ENCODE data around the gene FOXP1. TPM values are rescaled to one million over a fixed set of nuclear protein-coding genes. Genes with fewer than 3 reads are reported as not detected.

Gene FOXP1
- total RNA-seq, 1 donor from 2014 or later = 107 TPM

DNA sequence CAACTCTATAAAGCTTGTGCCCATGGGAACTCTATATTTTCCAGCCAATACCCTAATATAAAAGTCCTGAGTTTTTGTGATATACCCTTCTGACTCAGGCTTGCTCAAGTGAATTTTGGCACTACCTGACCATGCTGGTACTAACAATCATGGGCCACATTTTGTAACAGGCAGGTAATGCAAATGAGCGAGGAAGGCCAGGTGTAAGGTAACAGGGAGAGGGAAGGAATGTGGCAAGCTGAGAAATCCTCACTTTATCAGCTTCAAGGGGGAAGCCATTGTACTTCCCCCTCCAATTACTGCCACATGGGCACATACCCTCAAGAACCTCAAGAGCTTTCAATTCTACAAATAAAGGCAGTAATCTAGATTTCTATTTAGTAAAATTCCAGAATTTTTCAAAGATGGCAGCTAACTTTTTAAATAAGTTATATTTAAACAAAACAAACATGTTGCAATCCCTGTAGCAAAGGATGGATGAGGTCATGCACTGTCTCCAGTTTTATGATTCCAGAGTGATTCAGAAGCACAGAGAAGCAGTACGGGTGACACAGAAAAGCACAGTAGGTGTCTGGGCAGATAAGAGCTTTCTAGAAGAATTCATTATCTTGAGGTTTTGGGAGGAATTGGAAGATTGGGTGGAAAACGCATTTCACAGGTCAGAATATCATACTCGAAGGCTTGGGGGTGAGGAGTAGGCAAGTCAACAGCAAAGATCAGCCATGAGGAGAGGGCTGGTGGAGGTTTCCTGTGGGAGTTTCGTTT, 87.6 kb downstream of the FOXP1 start:
- peak overlapping the region; percentile 79 for H3K4me2 ChIP-seq (ENCODE audit: low read length)
- peak overlapping the region; percentile 9 for H3K4me3 ChIP-seq (ENCODE audit: insufficient read depth, low read depth, low read length)
- Mint-ChIP-seq H3K9me3 (ENCODE audit: unreplicated experiment) (peaks cover 6% of the 10 kb centered on the region), H3K4me3 (ENCODE audit: unreplicated experiment) (peak overlapping the region; percentile 21), H3K27ac (ENCODE audit: unreplicated experiment) (peak overlapping the region; percentile 98), H3K4me1 (ENCODE audit: low read depth, unreplicated experiment) (peaks cover 44% of the 10 kb centered on the region), H3K36me3 (ENCODE audit: low read depth, unreplicated experiment) (peaks cover 27% of the 10 kb centered on the region), H3K27me3 (ENCODE audit: low read depth, unreplicated experiment) (no peaks in the 10 kb centered on the region)
- peaks cover 75% of the 10 kb centered on the region for H3K79me2 ChIP-seq (ENCODE audit: insufficient read depth, low read length)
- H3K36me3 ChIP-seq (ENCODE audit: insufficient read depth, low read length) = peaks cover 18% of the 10 kb centered on the region
- FAIRE-seq = peak; percentile 55
- H3K27ac ChIP-seq (ENCODE audit: low read depth, low read length) = peak overlapping the region; percentile 96
- peaks cover 36% of the 10 kb centered on the region for H3K4me1 ChIP-seq (ENCODE audit: insufficient read depth, low read length)
- no peaks in the 10 kb centered on the region for H4K20me1 ChIP-seq (ENCODE audit: insufficient read depth, low read length)
- TF ChIP-seq, protein P1, sequence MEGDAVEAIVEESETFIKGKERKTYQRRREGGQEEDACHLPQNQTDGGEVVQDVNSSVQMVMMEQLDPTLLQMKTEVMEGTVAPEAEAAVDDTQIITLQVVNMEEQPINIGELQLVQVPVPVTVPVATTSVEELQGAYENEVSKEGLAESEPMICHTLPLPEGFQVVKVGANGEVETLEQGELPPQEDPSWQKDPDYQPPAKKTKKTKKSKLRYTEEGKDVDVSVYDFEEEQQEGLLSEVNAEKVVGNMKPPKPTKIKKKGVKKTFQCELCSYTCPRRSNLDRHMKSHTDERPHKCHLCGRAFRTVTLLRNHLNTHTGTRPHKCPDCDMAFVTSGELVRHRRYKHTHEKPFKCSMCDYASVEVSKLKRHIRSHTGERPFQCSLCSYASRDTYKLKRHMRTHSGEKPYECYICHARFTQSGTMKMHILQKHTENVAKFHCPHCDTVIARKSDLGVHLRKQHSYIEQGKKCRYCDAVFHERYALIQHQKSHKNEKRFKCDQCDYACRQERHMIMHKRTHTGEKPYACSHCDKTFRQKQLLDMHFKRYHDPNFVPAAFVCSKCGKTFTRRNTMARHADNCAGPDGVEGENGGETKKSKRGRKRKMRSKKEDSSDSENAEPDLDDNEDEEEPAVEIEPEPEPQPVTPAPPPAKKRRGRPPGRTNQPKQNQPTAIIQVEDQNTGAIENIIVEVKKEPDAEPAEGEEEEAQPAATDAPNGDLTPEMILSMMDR (IDR thresholded peaks at IDR 0.05; ENCODE audit: insufficient read depth, low read depth, low read length) = no peak
- no peak for TF ChIP-seq EZH2 (IDR thresholded peaks at IDR 0.05; ENCODE audit: insufficient read depth, low read length)
- no peak overlapping the region for H2AFZ ChIP-seq (ENCODE audit: low read depth, low read length)
- peak; percentile 93 for DNase-seq (ENCODE audit: low read depth)
- H3K9me3 ChIP-seq (ENCODE audit: insufficient read depth, low read depth, low read length) = peaks cover 3% of the 10 kb centered on the region
- no peaks in the 10 kb centered on the region for H3K27me3 ChIP-seq (ENCODE audit: insufficient read depth, low read length)
- peak overlapping the region; percentile 84 for H3K9ac ChIP-seq (ENCODE audit: low read length)

DNA sequence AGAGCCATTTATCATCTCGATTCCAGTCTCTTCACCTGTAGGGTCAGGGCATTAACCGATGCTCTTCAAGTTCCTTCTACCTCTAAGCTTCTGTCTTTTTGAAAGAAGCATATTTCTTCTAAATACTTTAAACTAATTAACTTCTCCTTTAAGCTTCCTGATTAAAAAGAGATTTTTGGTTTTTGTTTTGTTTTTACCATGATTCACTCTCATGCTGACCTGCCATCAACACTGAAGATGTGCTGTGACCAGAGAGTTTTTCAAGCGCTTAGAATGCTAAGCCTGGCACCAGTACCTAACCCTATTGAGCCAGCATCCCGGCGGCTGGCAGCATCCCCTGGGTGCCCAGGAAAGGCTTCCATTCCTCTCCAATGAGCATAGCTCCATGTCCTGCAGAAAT, 89.3 kb downstream of the FOXP1 start:
- H3K27ac ChIP-seq (ENCODE audit: low read depth, low read length) = no peak overlapping the region
- no peak overlapping the region for H3K9ac ChIP-seq (ENCODE audit: low read length)
- peaks cover 33% of the 10 kb centered on the region for H3K36me3 Mint-ChIP-seq (ENCODE audit: low read depth, unreplicated experiment)
- peak overlapping the region; percentile 98 for H3K27ac Mint-ChIP-seq (ENCODE audit: unreplicated experiment)
- no peak overlapping the region for H2AFZ ChIP-seq (ENCODE audit: low read depth, low read length)
- no peaks in the 10 kb centered on the region for H4K20me1 ChIP-seq (ENCODE audit: insufficient read depth, low read length)
- H3K36me3 ChIP-seq (ENCODE audit: insufficient read depth, low read length) = peaks cover 26% of the 10 kb centered on the region
- H3K27me3 ChIP-seq (ENCODE audit: insufficient read depth, low read length) = no peaks in the 10 kb centered on the region
- peaks cover 36% of the 10 kb centered on the region for H3K4me1 ChIP-seq (ENCODE audit: insufficient read depth, low read length)
- DNase-seq (ENCODE audit: low read depth) (no peak), FAIRE-seq (no peak)
- TF ChIP-seq EZH2 (IDR thresholded peaks at IDR 0.05; ENCODE audit: insufficient read depth, low read length) = no peak
- TF ChIP-seq, protein P1 (IDR thresholded peaks at IDR 0.05; ENCODE audit: insufficient read depth, low read depth, low read length) = no peak
- H3K9me3 Mint-ChIP-seq (ENCODE audit: unreplicated experiment) = peaks cover 8% of the 10 kb centered on the region
- H3K4me3 ChIP-seq (ENCODE audit: insufficient read depth, low read depth, low read length) = no peak overlapping the region
- H3K4me1 Mint-ChIP-seq (ENCODE audit: low read depth, unreplicated experiment) = peaks cover 41% of the 10 kb centered on the region
- H3K9me3 ChIP-seq (ENCODE audit: insufficient read depth, low read depth, low read length) = peaks cover 3% of the 10 kb centered on the region
- no peaks in the 10 kb centered on the region for H3K27me3 Mint-ChIP-seq (ENCODE audit: low read depth, unreplicated experiment)
- H3K79me2 ChIP-seq (ENCODE audit: insufficient read depth, low read length) = peaks cover 72% of the 10 kb centered on the region
- no peak overlapping the region for H3K4me2 ChIP-seq (ENCODE audit: low read length)
- H3K4me3 Mint-ChIP-seq (ENCODE audit: unreplicated experiment) = no peak overlapping the region

Data from astrocyte (in vitro differentiated cells and primary cell).